Chondrocyte (in vitro differentiated cells): ENCODE measurements around the gene EXPH5. TPM values are rescaled to one million over a fixed set of nuclear protein-coding genes. Genes with fewer than 3 reads are reported as not detected.

Experiments
- DNase-seq: peaks from one replicate; pipeline ENCODE4 v3.0.0; 2021; ENCODE audit warnings: mixed read lengths, low spot score
- H3K27ac Mint-ChIP-seq: one replicate; pipeline ENCODE4 v1.8.0; 2021; ENCODE audit warnings: mild to moderate bottlenecking, moderate library complexity, mixed read lengths; ENCODE audit not compliant: unreplicated experiment
- H3K27me3 Mint-ChIP-seq: 2 replicates; pipeline ENCODE4 v1.8.0; 2021; ENCODE audit warnings: low read depth, mixed read lengths
- H3K36me3 Mint-ChIP-seq: 2 replicates; pipeline ENCODE4 v1.8.0; 2021; ENCODE audit warnings: low read depth, mixed read lengths
- H3K4me1 Mint-ChIP-seq: 2 replicates; pipeline ENCODE4 v1.8.0; 2021; ENCODE audit warnings: low read depth, mild to moderate bottlenecking, mixed read lengths
- H3K4me3 Mint-ChIP-seq: one replicate; pipeline ENCODE4 v1.8.0; 2021; ENCODE audit warnings: mild to moderate bottlenecking, moderate library complexity, mixed read lengths; ENCODE audit not compliant: unreplicated experiment
- H3K9me3 Mint-ChIP-seq: 2 replicates; pipeline ENCODE4 v1.8.0; 2021; ENCODE audit warnings: low read depth, mixed read lengths
- CTCF ChIP-seq: fragments of 200-600 bp; sonication (generic); IDR thresholded peaks from 2 replicates; pipeline ENCODE4 v1.5.0; 2021; ENCODE audit warnings: antibody characterized with exemption, mild to moderate bottlenecking, moderate library complexity
- total RNA-seq: library from RNA; stranded (reverse); gene quantifications from 3 replicates; pipeline ENCODE4 v1.2.1, GENCODE V29; 2021

Gene EXPH5
- total RNA-seq, 1 donor from 2014 or later, result 1.1 TPM

- no peak for TF ChIP-seq CTCF
- Mint-ChIP-seq H3K27me3 (no peaks in the 10 kb centered on the region), H3K36me3 (no peaks in the 10 kb centered on the region), H3K9me3 (no peaks in the 10 kb centered on the region), H3K27ac (no peak overlapping the region), H3K4me1 (peaks cover 28% of the 10 kb centered on the region), H3K4me3 (no peak overlapping the region)
- DNase-seq, result no peak
Observed at GRCh38 chr11:108556019-108556418, 37.5 kb downstream of the EXPH5 start.

GRCh38 chr11:108551651-108552462 is 41.7 kb downstream of the EXPH5 start:
- Mint-ChIP-seq H3K36me3 (no peaks in the 10 kb centered on the region), H3K4me3 (no peak overlapping the region), H3K9me3 (no peaks in the 10 kb centered on the region), H3K4me1 (no peaks in the 10 kb centered on the region), H3K27ac (no peak overlapping the region), H3K27me3 (no peaks in the 10 kb centered on the region)
- TF ChIP-seq CTCF, result no peak
- no peak for DNase-seq

- no peaks in the 10 kb centered on the region for H3K4me1 Mint-ChIP-seq
- no peak for DNase-seq
- H3K36me3 Mint-ChIP-seq, result no peaks in the 10 kb centered on the region
- no peaks in the 10 kb centered on the region for H3K27me3 Mint-ChIP-seq
- H3K4me3 Mint-ChIP-seq, result no peak overlapping the region
- no peaks in the 10 kb centered on the region for H3K9me3 Mint-ChIP-seq
- TF ChIP-seq CTCF, result no peak
- no peak overlapping the region for H3K27ac Mint-ChIP-seq
Observed at GRCh38 chr11:108549319-108549885, 44.2 kb downstream of the EXPH5 start.

GRCh38 chr11:108545909-108546501 is 47.6 kb downstream of the EXPH5 start:
- Mint-ChIP-seq H3K36me3 (no peaks in the 10 kb centered on the region), H3K27ac (no peak overlapping the region), H3K27me3 (no peaks in the 10 kb centered on the region), H3K4me1 (no peaks in the 10 kb centered on the region), H3K4me3 (no peak overlapping the region), H3K9me3 (no peaks in the 10 kb centered on the region)
- no peak for TF ChIP-seq CTCF
- DNase-seq, result no peak

- DNase-seq, result no peak
- TF ChIP-seq CTCF, result no peak
- H3K4me1 Mint-ChIP-seq, result no peaks in the 10 kb centered on the region
- no peak overlapping the region for H3K27ac Mint-ChIP-seq
- H3K9me3 Mint-ChIP-seq, result no peaks in the 10 kb centered on the region
- no peaks in the 10 kb centered on the region for H3K36me3 Mint-ChIP-seq
- no peak overlapping the region for H3K4me3 Mint-ChIP-seq
- peaks cover 1% of the 10 kb centered on the region for H3K27me3 Mint-ChIP-seq
Observed at GRCh38 chr11:108543316-108543964, 50.1 kb downstream of the EXPH5 start.
